ENCODE results near the gene DLGAP3.

Gene DLGAP3

DNA sequence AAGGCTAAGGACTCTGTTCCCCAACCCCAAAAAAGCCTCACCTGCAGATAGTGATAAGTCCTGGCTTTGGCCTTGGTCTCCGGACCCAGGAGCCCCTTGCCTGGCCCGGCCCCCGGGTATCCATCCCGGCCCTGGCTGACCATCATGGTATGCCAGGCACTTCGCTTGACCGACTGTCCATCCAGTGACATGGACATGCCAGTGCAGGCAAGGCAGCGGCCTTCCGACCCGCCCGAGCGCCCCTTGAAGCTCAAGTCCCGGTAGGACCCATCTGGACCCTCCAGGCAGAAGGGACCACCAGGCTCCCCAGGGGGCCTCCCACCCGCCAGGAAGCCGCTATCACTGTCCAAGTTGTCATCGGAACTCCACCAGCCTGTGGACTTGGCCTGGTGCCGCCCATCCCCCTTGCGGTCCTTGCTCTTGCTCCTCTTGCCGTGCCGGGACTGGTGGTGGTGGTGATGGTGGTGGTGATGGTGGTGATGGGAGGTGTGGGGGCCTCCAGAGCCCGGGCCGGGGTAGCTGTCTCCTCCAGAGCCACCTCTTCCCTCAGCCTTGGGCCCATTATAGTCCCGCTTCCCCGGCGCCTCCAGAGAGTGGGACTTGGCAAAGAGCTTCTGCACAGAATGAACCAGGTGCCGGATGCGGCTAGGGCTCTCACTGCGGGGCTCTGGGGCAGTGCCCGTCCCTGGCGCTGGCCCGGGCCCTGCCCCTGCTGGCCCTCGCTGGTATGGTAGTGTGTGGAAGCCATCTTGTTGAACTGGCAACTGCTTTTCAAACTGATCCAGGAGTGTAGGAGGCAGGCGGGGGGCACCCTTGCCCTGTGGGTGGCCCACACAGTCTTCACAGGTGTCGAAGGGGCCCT is 25.0 kb downstream of the DLGAP3 start:
- no peak for DNase-seq

DNA sequence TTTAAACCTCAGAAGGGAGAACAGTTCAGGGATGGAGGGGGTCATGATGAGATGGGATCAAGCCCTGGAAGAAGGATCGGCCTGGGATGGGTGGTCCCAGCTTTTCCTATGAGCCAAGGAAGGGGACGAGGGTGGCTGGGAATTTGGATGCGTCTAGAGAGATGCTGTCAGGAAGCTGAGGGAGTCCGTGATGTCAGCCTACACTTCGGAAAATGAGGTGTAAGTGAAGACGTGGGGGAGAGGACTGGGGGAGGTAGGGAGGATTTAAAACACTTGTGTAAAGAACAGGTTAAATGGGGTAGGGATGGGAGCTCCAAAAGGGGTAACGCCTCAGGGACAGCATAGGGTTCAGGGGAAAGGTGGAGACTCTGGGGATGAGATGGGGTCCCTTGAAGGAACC is 27.5 kb downstream of the DLGAP3 start:
- DNase-seq, result no peak

DNA sequence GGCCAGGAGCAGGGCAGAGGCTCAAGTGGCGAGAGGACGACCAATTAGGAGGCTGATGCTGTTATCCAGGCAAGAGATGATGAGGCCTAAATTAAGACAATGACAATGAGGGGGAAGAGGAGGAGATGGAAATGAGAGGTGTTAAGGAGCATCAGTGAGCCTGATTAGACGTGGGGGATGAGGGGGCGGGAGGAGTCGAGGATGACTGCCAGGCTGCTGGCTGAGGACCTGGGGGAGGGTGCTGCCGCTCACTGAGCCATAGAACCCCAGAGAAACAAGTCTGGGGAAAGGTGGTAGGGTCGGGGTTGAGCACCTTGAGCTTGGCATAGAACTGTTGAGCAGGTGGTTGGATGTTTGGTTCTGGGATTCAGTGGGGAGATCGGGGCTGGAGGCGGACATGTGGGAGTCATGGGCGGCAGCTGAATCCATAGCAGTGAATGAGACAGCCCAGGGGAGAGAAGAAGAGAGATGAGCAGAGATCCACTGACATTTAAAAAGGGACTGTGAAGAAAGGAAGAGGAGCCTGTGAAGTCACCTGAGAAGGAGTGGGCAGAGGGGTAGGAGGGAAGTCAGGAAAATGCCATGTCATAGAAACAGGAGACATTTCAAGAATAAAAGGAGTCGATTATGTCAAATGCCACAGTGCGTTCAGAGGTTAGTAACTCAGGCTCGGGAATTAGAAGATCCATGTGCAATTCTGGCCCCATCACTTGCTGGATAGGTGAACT is 28.5 kb downstream of the DLGAP3 start:
- no peak for DNase-seq

DNA sequence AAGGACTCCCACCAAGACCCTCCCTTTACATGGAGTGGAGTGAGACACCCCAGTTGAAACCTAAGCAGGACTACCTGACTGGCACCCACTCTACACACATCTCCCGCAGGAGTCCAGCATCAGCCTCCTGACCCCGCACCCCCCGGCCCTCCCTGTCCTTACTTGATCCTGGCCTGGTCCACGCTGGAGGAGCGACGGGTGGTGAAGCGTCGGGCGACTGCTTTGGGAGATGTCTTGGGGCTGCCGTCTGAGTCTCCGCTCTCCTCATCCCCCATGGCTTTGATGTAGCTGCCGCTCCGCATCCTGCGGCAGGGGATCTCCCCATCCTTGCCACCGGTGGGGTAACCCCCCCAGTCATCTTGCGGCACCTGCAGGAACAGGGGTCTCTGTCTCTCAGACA is 29.5 kb downstream of the DLGAP3 start:
- no peak for DNase-seq

DNA sequence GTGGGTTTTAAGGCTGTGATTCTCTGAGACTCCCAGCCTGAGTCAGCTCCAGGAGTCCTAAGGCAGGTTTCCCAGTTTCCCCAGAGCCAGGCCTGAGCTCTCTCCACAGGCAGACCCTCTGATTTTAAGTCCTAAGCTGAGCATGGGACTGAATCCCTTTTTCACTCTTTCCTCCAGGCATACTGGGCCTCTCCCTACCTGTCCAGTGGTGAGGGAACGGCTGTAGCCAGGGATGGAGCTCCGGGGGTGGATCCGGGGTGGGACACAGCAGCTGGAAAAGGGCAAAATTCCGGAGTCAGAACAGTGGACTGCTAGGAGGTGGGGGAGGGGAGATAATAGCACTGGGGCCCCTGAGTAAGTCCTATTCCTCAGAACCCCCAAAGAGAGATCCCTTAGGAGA is 30.0 kb downstream of the DLGAP3 start:
- DNase-seq, result no peak

DNA sequence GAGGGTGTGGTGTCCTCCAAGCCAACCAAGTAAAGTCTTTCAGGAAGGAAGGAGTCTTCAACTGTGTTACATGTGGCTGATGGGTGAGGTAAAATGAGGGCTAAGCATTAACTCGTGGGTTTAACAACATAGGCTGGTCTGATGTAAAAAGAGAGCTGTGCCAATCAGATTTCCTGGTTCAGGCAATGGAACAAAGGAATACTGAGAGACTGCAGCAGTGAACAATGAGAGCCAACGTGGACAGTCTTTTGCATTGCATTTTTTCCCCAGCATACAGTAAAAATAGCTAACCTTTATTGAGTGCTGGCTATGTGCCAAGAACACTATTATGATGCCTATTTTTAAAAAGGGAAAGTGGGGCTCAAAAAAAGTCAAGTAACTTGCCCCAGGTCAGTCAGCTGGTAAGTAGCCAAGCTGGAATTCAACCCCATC is 31.1 kb downstream of the DLGAP3 start:
- no peak for DNase-seq

DNA sequence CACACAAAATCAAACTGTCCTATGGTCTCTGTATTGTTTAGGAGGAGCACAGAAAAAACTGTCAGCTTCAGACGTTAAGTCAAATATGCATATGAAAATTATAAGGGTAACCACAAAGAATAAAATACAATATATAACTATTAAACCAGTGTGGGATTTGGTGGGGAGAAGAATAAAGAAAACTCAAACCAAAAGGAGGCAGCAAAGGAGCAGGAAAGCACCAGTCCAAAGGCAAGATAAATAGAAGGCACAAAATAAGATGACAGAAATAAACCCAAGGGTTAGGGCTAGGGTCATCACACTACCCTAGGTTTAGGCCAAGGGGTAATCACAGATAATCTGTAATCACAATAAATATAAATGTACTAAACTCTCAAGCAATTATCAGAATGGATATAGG is 32.8 kb downstream of the DLGAP3 start:
- DNase-seq, result no peak

DNA sequence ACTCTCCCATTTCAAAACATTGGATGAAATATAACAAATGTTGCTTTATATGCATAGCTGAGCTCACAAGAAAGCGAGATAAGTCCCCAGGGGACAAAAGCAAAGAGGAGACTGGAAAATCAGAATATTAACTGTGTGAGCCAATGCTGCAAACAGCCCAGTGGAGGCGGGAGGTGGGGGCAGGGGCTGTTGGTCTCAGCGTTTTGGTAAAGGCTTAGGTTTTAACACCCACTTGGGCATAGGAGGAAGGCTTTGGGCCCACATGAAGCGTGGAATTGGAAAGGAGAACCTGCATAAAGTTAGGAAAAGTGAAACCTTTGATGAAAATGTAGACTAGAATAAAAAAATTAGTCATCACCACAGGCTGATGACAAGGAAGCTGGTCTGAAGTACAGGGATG is 39.7 kb downstream of the DLGAP3 start:
- no peak for DNase-seq

DNA sequence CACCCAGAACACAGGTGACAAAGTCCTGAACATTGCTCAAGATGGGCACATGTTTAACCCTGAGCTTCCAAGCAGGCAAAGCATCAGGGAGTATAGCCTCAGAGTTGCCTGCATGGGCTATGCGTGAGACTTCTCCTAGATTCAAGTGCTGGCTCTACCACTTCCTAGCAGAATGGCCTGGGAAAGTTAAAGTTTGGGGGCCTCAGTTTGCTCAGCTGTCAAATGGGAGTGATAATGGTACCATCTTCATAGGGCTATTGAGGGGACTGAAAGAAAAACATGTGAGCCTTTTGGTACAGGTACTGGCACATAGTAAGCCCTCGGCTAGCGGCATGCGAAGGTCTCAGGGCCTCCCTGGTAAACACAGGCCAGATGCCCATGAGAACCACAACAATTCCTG is 41.9 kb downstream of the DLGAP3 start:
- no peak for DNase-seq

DNA sequence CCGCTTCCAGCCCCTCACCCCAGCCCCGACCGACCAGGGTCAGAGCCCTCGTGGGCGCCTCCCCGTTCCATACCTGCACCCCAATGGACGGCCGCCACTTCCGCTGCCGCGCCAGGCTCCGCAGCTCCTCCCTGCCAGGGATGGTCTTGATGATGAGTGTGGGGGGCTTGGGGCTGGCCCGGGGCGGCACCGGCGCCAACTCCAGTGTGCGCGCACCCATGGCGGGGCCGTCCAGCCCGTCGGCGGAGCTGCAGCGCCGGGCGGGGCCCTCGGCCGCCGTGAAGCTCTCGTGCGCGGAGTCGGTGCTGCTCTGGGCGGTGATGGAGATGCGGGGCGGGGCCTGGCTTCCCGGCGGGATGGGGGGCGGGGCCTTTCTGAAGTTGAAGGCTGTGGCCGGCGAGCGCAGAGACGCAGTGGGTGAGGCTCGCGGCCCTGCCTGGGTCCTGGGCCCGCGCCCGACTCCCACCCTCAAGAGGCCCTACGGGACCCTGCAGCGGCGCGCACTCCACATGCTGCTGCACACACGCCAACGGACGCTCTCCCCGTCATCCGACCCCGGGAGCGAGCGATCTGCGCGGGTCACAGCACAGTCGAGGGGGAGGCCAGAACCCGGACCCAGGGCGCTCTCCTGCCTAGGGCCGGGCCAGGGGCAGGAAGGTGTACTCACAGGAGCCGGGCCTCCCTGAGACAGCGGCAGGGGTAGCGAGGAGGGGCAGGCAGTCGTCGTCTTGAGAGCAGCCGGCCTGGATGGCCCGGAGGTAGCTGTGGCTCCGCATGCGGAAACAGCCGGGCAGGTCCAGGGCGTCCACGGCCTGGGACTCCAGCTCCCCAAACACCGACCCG is 43.8 kb downstream of the DLGAP3 start:
- DNase-seq, result peak in 2 of 5 experiments; percentile 42 to 43

DNA sequence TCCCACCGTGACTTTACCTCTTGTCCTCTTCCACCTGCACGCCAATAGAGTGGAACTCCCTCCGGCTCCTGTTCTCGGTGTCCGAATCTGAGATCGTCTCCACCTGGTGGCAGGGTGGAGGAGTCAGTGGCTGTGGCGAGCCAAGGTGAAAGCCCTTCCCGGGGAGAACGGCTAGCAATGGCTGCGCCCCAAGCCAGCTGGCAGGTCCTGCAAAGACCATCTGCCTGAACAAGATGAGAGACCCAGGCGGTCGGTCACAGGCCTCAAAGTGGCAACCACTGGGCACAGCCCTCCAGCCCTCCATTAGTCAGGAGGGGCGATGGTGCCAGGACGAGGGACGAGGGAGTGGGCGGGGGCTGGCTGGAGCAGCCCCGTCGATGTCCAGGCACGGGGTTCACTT is 44.5 kb downstream of the DLGAP3 start:
- DNase-seq, result no peak

DNA sequence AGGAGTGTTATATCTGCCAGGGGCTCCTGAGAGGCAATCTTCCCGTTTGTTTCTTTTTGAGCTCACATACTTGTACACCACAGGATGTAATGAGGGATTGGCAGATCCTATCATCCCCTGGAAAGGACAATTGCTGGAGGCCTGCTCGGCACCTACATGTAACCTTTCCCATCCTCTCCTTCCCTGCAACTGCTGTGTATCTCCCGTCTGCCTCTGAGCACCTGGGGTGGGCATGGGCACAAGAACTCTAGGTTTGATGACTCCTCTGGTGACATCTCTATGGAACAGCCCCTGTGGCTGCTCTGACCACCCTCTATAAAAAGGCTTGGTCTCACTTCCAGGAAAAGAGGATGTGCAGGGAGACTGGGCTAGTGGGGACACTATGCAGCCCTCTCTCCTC is 44.9 kb downstream of the DLGAP3 start:
- DNase-seq, result no peak

DNA sequence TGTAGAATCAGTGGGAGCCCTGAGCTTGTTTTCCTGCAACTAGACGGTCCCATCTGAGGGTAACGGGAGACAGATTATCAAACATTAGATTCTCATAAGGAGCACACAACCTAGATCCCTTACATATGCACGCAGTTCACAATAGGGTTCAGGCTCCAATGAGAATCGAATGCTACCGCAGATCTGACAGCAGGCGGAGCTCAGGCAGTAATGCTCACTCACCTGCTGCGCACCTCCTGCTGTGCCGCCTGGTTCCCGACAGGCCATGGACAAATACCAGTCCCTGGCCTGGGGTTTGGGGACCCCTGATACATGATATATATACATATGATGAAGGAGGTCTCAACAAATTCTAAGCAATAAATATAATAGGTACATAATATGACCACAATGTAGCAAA is 50.2 kb downstream of the DLGAP3 start:
- DNase-seq, result no peak

DNA sequence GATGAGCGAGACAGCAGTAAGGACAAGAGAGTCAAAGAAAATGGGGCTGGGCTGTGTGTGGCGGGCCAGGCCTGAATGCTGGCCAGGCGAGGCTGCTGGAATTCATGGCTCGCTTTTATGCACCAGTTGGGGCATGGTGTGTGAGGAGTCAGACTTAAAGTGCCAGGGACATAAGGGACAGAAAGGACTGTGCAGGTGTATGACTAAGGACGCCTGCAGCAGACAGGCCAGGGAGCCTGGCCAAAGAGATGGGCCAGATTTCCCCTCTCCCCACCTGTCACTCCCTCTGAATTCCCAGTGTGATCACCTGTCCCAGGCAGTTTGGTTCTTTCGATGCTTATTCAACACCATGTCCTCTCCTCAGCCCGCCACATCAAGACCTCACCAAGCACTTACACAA is 53.0 kb downstream of the DLGAP3 start:
- DNase-seq, result no peak

DNA sequence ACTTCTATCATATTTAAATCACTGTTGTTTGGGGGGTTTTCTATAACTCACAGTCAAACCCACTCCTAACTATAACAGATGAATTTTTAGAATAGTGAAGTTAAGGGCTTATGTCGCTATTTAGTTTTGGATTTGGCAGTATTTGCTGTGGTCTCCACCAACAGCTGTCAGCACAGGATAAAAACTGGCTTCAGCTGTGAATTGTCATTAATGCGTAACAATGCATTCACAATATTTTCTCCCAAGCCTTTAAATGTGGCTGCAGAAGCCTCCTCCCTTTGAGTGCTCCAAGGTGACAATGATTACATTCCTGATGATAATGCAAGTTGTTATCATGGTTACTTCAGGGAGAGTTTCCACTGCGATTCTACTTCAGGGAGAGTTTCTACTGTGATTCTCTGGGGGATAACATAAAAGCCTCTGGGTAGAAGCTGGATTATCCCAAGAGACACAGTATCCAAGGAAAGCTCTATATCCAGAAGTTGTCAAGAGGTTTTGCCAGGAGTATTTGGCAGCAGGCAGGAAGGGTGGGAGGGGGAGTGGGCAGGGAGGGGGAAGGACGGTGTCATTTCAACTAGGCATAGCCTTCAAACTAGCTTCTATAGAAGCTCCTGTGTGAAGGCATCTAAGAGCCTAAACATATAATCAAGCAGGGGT is 55.0 kb downstream of the DLGAP3 start:
- DNase-seq, result no peak

DNA sequence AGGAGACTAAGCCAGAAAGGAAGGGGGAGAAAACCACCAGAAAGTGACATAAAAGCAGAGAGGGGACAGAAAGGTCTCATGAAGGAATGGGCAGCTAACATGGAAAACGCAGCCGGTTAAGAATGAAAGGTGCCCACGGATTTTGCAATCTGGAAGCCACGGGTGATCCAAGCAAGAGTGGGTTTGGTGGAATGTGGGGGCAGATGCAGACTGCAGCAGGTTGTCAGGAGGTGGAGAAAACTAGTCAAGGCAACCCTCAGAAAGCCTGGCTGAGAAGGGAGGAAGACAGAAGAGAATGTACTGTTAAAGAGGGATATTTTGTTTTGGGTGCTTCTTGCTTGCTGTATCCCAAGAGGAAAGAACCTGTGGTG is 57.3 kb downstream of the DLGAP3 start:
- no peak for DNase-seq

DNA sequence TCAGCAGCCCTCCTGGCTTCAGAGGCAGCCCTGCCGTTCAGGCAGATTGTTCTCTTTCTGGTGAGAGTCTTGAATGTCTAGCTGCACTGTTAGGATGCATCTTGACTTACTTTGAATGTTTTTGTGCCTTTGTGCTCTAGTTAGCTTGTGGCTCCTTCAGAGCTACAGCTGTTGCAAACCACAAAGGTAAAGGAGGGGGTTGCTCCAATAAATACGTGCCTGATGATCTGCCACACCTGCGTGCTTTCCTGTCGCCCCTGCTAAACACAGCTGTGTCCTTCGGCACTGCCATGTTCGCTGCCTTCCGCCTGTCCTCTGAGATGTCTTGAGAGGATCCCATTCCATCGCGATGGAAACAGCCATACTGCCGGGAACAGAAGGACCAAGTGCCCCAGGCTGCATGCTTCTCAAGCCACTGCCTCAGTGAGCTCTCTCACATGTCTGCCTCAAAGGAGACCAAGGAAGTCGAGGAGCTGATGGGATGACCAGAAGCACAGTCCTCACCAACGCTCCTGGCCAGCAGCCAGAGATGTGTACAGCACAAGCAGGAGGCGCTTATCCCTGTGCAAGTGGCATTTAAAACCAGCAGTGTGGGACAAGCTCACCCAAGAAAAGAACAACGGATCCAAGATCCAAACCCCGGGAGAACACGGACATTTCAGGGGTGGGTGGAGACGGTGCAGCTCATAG is 57.9 kb downstream of the DLGAP3 start:
- DNase-seq, result no peak

DNA sequence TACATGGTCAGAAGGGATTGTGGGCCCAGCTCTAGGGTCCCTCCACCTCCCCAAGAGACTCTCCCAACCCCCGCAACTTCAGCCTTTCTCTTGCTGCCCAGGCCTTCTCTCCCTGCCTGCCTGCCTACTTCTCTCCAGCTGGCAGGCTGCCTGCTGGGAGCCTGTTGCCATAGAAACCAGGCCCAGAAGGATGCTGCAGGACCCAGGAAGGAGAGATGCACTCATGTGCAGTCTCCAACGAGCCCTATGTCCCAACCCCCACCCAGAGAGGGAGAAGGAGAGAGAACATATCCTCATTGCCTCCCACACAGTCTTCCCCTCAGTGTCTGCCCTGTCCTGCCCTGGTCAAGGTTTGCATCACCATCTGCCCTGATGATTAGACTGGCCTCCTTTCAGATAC is 59.1 kb downstream of the DLGAP3 start:
- no peak for DNase-seq

DNA sequence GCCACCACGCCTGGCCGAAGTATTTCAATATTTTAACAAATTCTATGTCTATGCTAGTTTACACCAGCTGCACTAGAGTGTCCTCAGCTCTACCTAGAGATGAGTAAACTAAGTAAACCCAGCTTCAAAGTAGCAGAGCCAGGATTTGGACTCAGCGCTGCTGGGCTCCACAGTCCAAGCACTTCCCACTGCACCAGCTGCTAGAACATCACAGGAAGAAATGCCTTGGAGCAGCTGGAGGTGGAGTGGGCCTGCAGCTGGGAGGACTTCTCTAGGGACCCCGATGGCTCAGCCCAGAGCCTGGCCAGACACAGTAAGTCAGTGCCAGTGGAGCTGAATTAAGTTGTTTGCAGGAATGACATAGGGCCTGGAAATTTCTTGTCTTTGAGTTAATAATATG is 59.7 kb downstream of the DLGAP3 start:
- DNase-seq, result no peak

DNA sequence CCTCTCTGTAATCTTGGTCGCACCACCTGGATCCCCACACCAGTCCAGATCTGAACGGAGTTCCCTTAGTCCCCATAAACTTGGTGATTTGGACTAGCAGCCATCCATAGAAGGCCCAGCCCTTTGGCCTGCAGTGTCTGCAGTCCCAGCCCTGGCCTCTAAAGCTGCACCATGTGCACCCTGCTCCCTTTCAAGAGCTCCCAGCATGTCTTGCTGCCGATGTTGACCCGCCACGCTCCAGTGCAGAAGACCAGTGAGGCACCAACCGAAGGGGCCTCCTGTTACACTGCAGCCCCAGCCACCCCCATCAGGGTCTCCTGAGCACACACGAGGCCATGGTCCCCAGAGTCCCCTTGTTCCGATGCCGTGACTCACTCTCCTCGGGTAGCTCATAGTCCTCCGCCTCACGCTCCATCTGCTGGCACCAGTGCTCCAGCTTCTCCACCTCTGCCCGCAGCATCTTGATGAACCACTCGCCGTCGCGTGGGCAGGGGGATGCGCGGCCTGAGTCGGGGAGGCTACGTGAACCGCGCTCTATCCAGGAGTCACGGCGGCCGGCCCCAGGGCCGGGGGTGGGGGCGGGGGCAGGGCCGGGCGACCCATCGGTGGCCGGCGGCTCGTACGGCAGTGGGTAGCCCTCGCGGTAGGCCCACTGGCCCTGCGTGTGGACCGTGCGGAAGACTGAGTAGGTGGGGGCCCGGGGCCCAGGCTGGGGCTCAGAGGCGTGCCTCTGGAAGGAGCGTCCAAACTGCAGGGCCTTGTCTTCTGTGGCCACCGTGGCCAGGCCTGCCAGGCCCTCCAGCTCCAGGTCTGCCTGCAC is 61.0 kb downstream of the DLGAP3 start:
- DNase-seq, result no peak

DNA sequence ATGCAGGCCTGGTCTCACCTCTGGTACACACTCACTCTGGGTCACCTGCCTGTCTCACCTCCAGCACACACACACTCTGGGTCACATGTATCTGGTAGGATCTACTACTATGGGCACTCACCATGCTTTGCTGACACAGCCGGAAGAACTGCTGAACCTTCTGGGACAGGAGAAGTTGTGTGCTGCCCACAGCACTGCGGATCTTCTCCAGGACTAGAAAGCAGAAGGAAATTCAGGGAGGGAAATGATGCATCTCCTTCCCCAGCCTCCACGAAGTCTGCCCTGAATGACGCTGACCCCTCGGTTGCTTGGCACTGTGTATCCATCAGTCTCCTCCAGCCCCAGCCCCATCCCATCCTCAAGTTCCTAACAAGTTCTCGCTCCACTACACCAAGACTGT is 62.0 kb downstream of the DLGAP3 start:
- DNase-seq, result no peak

DNA sequence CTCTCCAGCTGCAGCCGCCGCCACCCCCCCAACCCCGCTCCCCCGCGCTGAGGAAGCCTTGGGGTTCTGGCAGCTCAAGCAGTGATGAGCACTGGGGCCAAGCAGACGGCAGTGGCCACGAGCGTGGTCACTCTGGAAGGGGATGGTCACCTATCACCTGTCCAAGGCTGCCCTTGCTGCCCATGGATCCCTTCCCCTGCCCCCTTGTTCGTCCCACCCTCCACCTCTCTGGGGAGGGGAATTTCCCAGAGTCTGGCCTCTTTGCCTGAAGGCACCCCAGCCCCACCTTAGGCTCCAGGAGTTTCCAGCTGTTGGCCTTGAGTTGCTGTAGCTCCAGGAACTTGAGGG is 62.7 kb downstream of the DLGAP3 start:
- DNase-seq, result no peak

Data from T-helper 2 cell (primary cell).